ENCODE results near the gene VEGFB.

Gene VEGFB

DNA sequence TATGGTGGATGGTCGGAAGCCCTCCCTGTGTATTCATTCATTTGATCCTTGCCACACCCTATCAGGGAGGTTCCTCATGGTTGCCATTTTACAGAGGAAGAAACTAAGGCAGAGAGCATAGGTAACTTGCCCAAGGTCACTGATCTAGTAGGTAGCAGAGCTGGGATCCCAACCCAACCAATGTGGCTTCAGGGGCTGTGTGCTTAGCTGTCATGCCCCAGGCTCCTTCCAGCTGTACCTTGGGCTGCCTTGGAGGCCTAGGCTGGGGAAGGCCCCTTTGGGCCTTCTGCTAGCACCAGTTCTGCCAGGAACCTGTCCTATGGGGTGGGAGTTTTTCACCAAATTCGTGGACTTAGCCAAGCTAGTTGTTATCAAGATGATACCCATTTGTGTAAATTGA, 41.5 kb downstream of the VEGFB start:
- Histone ChIP-seq H3K9me2 (replicated peaks; ENCODE audit: low read depth, low read length) (no peaks in the 10 kb centered on the region), H2AFZ (ENCODE audit: low read length) (no peak overlapping the region), H3K27me3 (ENCODE audit: insufficient read depth, low read length, poor library complexity, severe bottlenecking) (no peaks in the 10 kb centered on the region), H3K9ac (ENCODE audit: low read depth, low read length, poor library complexity, severe bottlenecking) (no peak overlapping the region), H3K4me3 (ENCODE audit: low read length, poor library complexity, severe bottlenecking) (no peak overlapping the region), H3K9me3 (ENCODE audit: insufficient read depth, low read depth, low read length) (no peaks in the 10 kb centered on the region), H3K79me2 (ENCODE audit: insufficient read depth, low read length) (no peaks in the 10 kb centered on the region; the same call in 1 of the 2 replicates), H3K36me3 (ENCODE audit: insufficient read depth, low read length) (no peaks in the 10 kb centered on the region), H3K4me2 (ENCODE audit: low read depth, low read length, poor library complexity, severe bottlenecking) (no peak overlapping the region), H4K20me1 (ENCODE audit: insufficient read depth, low read length, poor library complexity, severe bottlenecking) (no peaks in the 10 kb centered on the region), H3K4me1 (ENCODE audit: insufficient read depth, low read length, poor library complexity, severe bottlenecking) (peaks cover 14% of the 10 kb centered on the region), H3F3A (ENCODE audit: low read depth) (no peaks in the 10 kb centered on the region)
- TF ChIP-seq EZH2phosphoT487 (IDR thresholded peaks at IDR 0.05; ENCODE audit: borderline replicate concordance), result no peak
- TF ChIP-seq, protein P1, sequence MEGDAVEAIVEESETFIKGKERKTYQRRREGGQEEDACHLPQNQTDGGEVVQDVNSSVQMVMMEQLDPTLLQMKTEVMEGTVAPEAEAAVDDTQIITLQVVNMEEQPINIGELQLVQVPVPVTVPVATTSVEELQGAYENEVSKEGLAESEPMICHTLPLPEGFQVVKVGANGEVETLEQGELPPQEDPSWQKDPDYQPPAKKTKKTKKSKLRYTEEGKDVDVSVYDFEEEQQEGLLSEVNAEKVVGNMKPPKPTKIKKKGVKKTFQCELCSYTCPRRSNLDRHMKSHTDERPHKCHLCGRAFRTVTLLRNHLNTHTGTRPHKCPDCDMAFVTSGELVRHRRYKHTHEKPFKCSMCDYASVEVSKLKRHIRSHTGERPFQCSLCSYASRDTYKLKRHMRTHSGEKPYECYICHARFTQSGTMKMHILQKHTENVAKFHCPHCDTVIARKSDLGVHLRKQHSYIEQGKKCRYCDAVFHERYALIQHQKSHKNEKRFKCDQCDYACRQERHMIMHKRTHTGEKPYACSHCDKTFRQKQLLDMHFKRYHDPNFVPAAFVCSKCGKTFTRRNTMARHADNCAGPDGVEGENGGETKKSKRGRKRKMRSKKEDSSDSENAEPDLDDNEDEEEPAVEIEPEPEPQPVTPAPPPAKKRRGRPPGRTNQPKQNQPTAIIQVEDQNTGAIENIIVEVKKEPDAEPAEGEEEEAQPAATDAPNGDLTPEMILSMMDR (conservative IDR thresholded peaks at IDR 0.05; ENCODE audit: low read length), result no peak

DNA sequence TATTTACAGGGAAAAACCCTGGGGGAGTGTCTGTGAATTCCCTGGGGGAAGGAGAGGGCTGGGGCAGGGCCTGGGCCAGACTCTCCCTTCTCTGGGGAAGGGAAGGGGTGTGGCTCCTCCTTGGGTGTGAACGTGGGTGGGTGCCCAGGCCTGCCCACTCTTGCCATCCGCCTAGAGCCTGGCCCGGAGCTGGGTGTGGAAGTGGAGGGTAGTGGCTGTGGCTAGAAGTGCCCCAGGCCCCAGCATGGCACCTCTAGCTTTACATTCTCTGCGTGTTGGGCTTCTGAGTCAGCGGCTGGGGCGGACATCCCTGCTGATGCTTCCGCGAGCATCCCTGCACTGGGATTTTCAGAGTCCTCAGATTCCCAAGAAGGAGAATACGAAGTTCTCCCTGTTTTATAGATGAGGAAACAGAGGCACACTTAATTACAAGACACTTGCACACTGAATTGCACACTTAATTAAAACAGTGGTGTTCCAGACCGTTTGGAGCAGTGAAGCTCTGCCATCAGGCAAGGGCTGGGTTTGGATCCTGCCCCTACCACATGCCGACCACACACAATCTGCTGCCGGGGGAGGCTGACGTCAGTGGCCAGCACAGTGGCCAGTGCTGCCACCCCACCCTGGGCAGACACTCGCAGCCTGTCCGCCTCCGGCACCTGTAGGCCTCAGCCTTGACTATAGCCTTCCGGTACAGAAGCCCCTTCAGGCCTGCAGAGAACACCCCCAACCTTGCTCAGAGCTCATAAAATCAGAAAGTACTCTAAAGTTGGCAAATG, 42.5 kb downstream of the VEGFB start:
- Histone ChIP-seq H3K4me3 (ENCODE audit: low read length, poor library complexity, severe bottlenecking) (no peak overlapping the region), H3K27me3 (ENCODE audit: insufficient read depth, low read length, poor library complexity, severe bottlenecking) (no peaks in the 10 kb centered on the region), H2AFZ (ENCODE audit: low read length) (no peak overlapping the region), H3K9me2 (replicated peaks; ENCODE audit: low read depth, low read length) (no peaks in the 10 kb centered on the region), H3K4me1 (ENCODE audit: insufficient read depth, low read length, poor library complexity, severe bottlenecking) (peaks cover 9% of the 10 kb centered on the region), H3K79me2 (ENCODE audit: insufficient read depth, low read length) (no peaks in the 10 kb centered on the region; the same call in 1 of the 2 replicates), H3K36me3 (ENCODE audit: insufficient read depth, low read length) (no peaks in the 10 kb centered on the region), H4K20me1 (ENCODE audit: insufficient read depth, low read length, poor library complexity, severe bottlenecking) (no peaks in the 10 kb centered on the region), H3K9ac (ENCODE audit: low read depth, low read length, poor library complexity, severe bottlenecking) (no peak overlapping the region), H3K9me3 (ENCODE audit: insufficient read depth, low read depth, low read length) (no peaks in the 10 kb centered on the region), H3F3A (ENCODE audit: low read depth) (no peaks in the 10 kb centered on the region), H3K4me2 (ENCODE audit: low read depth, low read length, poor library complexity, severe bottlenecking) (no peak overlapping the region)
- TF ChIP-seq EZH2phosphoT487 (IDR thresholded peaks at IDR 0.05; ENCODE audit: borderline replicate concordance), result no peak
- TF ChIP-seq, protein P1 (conservative IDR thresholded peaks at IDR 0.05; ENCODE audit: low read length), result no peak

DNA sequence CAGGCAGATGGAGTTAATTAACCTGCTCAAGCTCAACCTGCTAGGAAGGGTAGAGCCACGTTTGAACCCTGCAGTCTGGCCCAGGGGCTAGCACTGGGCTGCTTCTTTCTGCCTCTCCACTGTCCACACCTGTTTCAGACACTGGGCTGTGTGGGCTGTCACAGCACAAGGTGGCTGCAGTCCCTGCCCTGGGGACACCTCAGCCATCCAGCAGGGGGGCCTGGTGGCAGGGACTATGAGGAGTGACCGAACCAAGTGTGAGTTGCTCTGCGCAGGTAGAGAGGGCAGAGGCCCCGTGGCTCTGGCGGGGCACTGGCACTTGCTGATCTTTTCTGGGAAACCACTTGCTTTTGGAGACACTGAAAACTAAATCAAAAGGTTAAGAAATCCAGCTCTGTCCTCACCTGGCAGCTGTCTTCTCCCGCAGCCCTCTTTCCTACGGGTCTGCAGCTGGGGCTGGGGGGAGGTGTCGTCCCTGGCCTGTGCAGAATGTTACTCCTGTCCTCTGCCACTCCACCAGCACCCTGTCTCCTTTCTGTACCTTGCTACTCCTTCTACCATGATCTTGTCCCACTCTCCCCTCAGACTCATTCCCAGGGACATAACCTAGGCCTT, 44.3 kb downstream of the VEGFB start:
- Histone ChIP-seq H3K4me3 (ENCODE audit: low read length, poor library complexity, severe bottlenecking) (no peak overlapping the region), H3K9ac (ENCODE audit: low read depth, low read length, poor library complexity, severe bottlenecking) (no peak overlapping the region), H3K9me3 (ENCODE audit: insufficient read depth, low read depth, low read length) (no peaks in the 10 kb centered on the region), H3K4me1 (ENCODE audit: insufficient read depth, low read length, poor library complexity, severe bottlenecking) (peaks cover under 1% of the 10 kb centered on the region), H3K36me3 (ENCODE audit: insufficient read depth, low read length) (no peaks in the 10 kb centered on the region), H3K27me3 (ENCODE audit: insufficient read depth, low read length, poor library complexity, severe bottlenecking) (no peaks in the 10 kb centered on the region), H2AFZ (ENCODE audit: low read length) (no peak overlapping the region), H3K4me2 (ENCODE audit: low read depth, low read length, poor library complexity, severe bottlenecking) (no peak overlapping the region), H3K79me2 (ENCODE audit: insufficient read depth, low read length) (peaks cover 4% of the 10 kb centered on the region; the same call in 1 of the 2 replicates), H4K20me1 (ENCODE audit: insufficient read depth, low read length, poor library complexity, severe bottlenecking) (no peaks in the 10 kb centered on the region), H3F3A (ENCODE audit: low read depth) (no peaks in the 10 kb centered on the region), H3K9me2 (replicated peaks; ENCODE audit: low read depth, low read length) (no peaks in the 10 kb centered on the region)
- TF ChIP-seq, protein P1 (conservative IDR thresholded peaks at IDR 0.05; ENCODE audit: low read length), result no peak
- TF ChIP-seq EZH2phosphoT487 (IDR thresholded peaks at IDR 0.05; ENCODE audit: borderline replicate concordance), result no peak
